HepG2 (cell line): ENCODE data around the gene CEACAM4. TPM values are rescaled to one million over a fixed set of nuclear protein-coding genes. Genes with fewer than 3 reads are reported as not detected.

Experiments
- ATAC-seq: fragments of 200-7000 bp; cut with Tn5 transposase; 3 replicates; pipeline ENCODE4 v1.9.1; 2020; ENCODE audit warnings: mild to moderate bottlenecking, moderate library complexity
- BruUV-seq: library from RNA; stranded (reverse); fragments of 400-500 nt; replicated peaks from 2 replicates; lab custom pipeline; 2021; lab: Mats Ljungman, UMichigan
- CTCF ChIA-PET: fragments of 300-600 bp; formaldehyde crosslinking; extraction: SDS; loops from one replicate; lab custom pipeline; 2021; ENCODE audit warnings: low total read pairs, inconsistent platforms, low intra/inter-chr PET ratio; lab: Yijun Ruan, JAX
- POLR2A ChIA-PET: fragments of 350-600 bp; sonication (Branson Sonifier 250); formaldehyde crosslinking; loops from one replicate; lab custom pipeline; 2020; ENCODE audit warnings: antibody characterized with exemption, inconsistent platforms; lab: Yijun Ruan, JAX
- DNase-seq: peaks from one replicate; pipeline ENCODE4 v3.0.0-alpha.2; 2015; ENCODE audit warnings: low spot score
- FAIRE-seq: peaks from 3 replicates; lab custom pipeline; 2011; peaks lifted over from hg19 to GRCh38; lab: Jason Lieb, UNC
- H2AFZ ChIP-seq: one replicate; pipeline ENCODE4 v1.6.1; 2011; ENCODE audit warnings: low read length, inconsistent platforms
- H3K27ac ChIP-seq: fragments of 300-600 bp; 3 replicates; pipeline ENCODE4 v1.8.0; 2011; ENCODE audit warnings: mixed run types, mild to moderate bottlenecking, mixed read lengths, low read length, inconsistent platforms; ENCODE audit not compliant: insufficient read depth; ENCODE audit errors: extremely low read length
- H3K27me3 ChIP-seq, 2 experiments: fragments of 200-600 bp in 1 of 2; 2 replicates in 1 of 2; 3 replicates in 1 of 2; pipeline versions ENCODE4 v1.6.0 to v1.8.0; 2011; ENCODE audit warnings: low read length in 2 of 2, mild to moderate bottlenecking in 2 of 2, moderate library complexity in 2 of 2, inconsistent platforms in 1 of 2; ENCODE audit not compliant: insufficient read depth in 2 of 2, control insufficient read depth in 1 of 2
- H3K36me3 ChIP-seq, 2 experiments: fragments of 200-600 bp in 1 of 2; replicated peaks in 1 of 2; 2 replicates in 1 of 2; 3 replicates in 1 of 2; pipeline versions ENCODE4 v1.5.1 to v1.8.0; 2011; ENCODE audit warnings: low read length in 2 of 2, inconsistent platforms in 1 of 2; ENCODE audit not compliant: insufficient read depth in 2 of 2, control insufficient read depth in 1 of 2
- H3K4me1 ChIP-seq: 2 replicates; pipeline ENCODE4 v1.5.1; 2012; ENCODE audit warnings: low read length, inconsistent platforms; ENCODE audit not compliant: insufficient read depth
- H3K4me2 ChIP-seq: 2 replicates; pipeline ENCODE4 v1.6.0; 2011; ENCODE audit warnings: low read depth, low read length, inconsistent platforms
- H3K4me3 ChIP-seq, 3 experiments: fragments of 200-600 bp in 1 of 3; sonication (generic), shearing (Covaris generic) in 1 of 3; replicated peaks in 1 of 3; 2 replicates each; pipeline ENCODE4 v1.5.1; 2011 to 2016; ENCODE audit warnings: low read length in 3 of 3, inconsistent platforms in 2 of 3, low read depth in 2 of 3, mild to moderate bottlenecking in 2 of 3, control low read depth in 1 of 3, mixed read lengths in 1 of 3; ENCODE audit not compliant: insufficient read depth in 1 of 3
- H3K79me2 ChIP-seq: one replicate; pipeline ENCODE4 v1.6.1; 2011; ENCODE audit warnings: low read length, inconsistent platforms; ENCODE audit not compliant: insufficient read depth
- H3K9ac ChIP-seq: 2 replicates; pipeline ENCODE4 v1.6.0; 2011; ENCODE audit warnings: mild to moderate bottlenecking, low read depth, low read length, inconsistent platforms; ENCODE audit not compliant: insufficient read depth
- H3K9me3 ChIP-seq: 2 replicates; pipeline ENCODE4 v1.5.1; 2012; ENCODE audit warnings: mild to moderate bottlenecking, low read length
- H4K20me1 ChIP-seq: 2 replicates; pipeline ENCODE4 v1.6.0; 2011; ENCODE audit warnings: inconsistent platforms, mild to moderate bottlenecking, low read length, moderate library complexity; ENCODE audit not compliant: insufficient read depth
- ATF7-NPFF ChIP-seq: sonication (generic); formaldehyde crosslinking; IDR thresholded peaks from 2 replicates; pipeline ENCODE4 v1.8.1; 2023; ENCODE audit warnings: mild to moderate bottlenecking, low read depth, missing genetic modification reagents, moderate library complexity
- FOXO1 ChIP-seq: sonication (generic); formaldehyde crosslinking; IDR thresholded peaks from 2 replicates; pipeline ENCODE4 v1.4.0; 2020; ENCODE audit warnings: missing genetic modification reagents
- IRF2 ChIP-seq: IDR thresholded peaks from 2 replicates; pipeline ENCODE4 v1.6.1; 2018; ENCODE audit warnings: missing genetic modification reagents, missing compliant biosample characterization
- KLF9 ChIP-seq: IDR thresholded peaks from 2 replicates; pipeline ENCODE4 v1.6.1; 2016; ENCODE audit warnings: low read depth
- NCOA1 ChIP-seq: sonication (generic); formaldehyde crosslinking; IDR thresholded peaks from 2 replicates; pipeline ENCODE4 v1.9.0; 2021; ENCODE audit warnings: missing genetic modification reagents
- NR2F2 ChIP-seq: IDR thresholded peaks from 2 replicates; pipeline ENCODE4 v1.6.1; 2012; ENCODE audit warnings: low read depth, inconsistent platforms, borderline replicate concordance
- ONECUT2 ChIP-seq: sonication (generic); formaldehyde crosslinking; IDR thresholded peaks from 2 replicates; pipeline ENCODE4 v1.4.0; 2020; ENCODE audit warnings: missing genetic modification reagents
- PAWR ChIP-seq: sonication (generic); formaldehyde crosslinking; IDR thresholded peaks from 2 replicates; pipeline ENCODE4 v1.4.0; 2020; ENCODE audit warnings: missing genetic modification reagents, mild to moderate bottlenecking, borderline replicate concordance
- SPEN ChIP-seq: sonication (generic); formaldehyde crosslinking; IDR thresholded peaks from 2 replicates; pipeline ENCODE4 v1.5.1; 2020; ENCODE audit warnings: low read depth, mild to moderate bottlenecking, missing genetic modification reagents
- YEATS2 ChIP-seq: sonication (generic); formaldehyde crosslinking; IDR thresholded peaks from 2 replicates; pipeline ENCODE4 v1.4.0; 2020; ENCODE audit warnings: missing genetic modification reagents, borderline replicate concordance
- ZBTB1 ChIP-seq: sonication (generic); formaldehyde crosslinking; IDR thresholded peaks from 2 replicates; pipeline ENCODE4 v1.4.0; 2020; ENCODE audit warnings: missing genetic modification reagents, borderline replicate concordance
- ZNF367 ChIP-seq: sonication (generic); formaldehyde crosslinking; IDR thresholded peaks from 2 replicates; pipeline ENCODE4 v1.4.0; 2020; ENCODE audit warnings: missing genetic modification reagents, borderline replicate concordance
- ZNF652 ChIP-seq: IDR thresholded peaks from 2 replicates; pipeline ENCODE4 v1.6.1; 2016; ENCODE audit warnings: low read depth, borderline replicate concordance
- WGBS: methylation state at CpG from one replicate; pipeline ENCODE4 v1.1.6; 2017; ENCODE audit warnings: low lambda C conversion rate; 5-methylcytosine and 5-hydroxymethylcytosine counted together
- in situ Hi-C: cut with HindIII; loops from 2 replicates; pipeline ENCODE4 v1.10.0; 2017; ENCODE audit warnings: low pct_unique_long_range_greater_than_20kb; ENCODE audit not compliant: extremely low pct_ligation_motif_present
- intact Hi-C: fragments of 100-400 bp; cut with micrococcal nuclease; formaldehyde crosslinking; loops from one replicate; pipeline ENCODE4 v1.10.0; 2022; ENCODE audit not compliant: unreplicated experiment
- polyA plus RNA-seq, 8 experiments: library from polyadenylated mRNA; depleted of rRNA in 3 of 8; stranded (reverse) in 7 of 8; unstranded in 1 of 8; fragments of >200 nt; fragmentation: Illumina TruSeq in 4 of 8; extraction: Trizol in 4 of 8; gene quantifications; 2 replicates each; pipeline versions ENCODE4 v1.2.1 to v1.2.3, GENCODE V29; 2011 to 2016; ENCODE audit warnings: low read depth in 4 of 8, missing spikeins in 1 of 8, mixed read lengths in 1 of 8; ENCODE audit not compliant: insufficient read depth in 1 of 8
- total RNA-seq, 5 experiments: library from RNA; depleted of rRNA; stranded (reverse); fragments of >200 nt; fragmentation: Illumina TruSeq; extraction: Trizol; gene quantifications; 2 replicates each; pipeline ENCODE4 v1.2.3, GENCODE V29; 2016; ENCODE audit warnings: low read depth in 1 of 5
- TF ChIP-seq, protein P1 (sequence below): sonication (generic); formaldehyde crosslinking; IDR thresholded peaks from 2 replicates; pipeline ENCODE4 v1.5.0; 2020; ENCODE audit warnings: mild to moderate bottlenecking, missing genetic modification reagents, borderline replicate concordance
- TF ChIP-seq, protein P2 (sequence below): sonication (generic); formaldehyde crosslinking; IDR thresholded peaks from 2 replicates; pipeline ENCODE4 v1.8.0; 2023; ENCODE audit warnings: mild to moderate bottlenecking, missing genetic modification reagents
- TF ChIP-seq, protein P3 (sequence below): IDR thresholded peaks from 2 replicates; pipeline ENCODE4 v1.6.1; 2016; ENCODE audit warnings: control low read depth

The CEACAM4 gene
- total and polyA plus RNA-seq, 2 of the 13 experiments (the other 11 are each of a cell fraction or from before 2014, with no cell fraction given), result not detected

DNA sequence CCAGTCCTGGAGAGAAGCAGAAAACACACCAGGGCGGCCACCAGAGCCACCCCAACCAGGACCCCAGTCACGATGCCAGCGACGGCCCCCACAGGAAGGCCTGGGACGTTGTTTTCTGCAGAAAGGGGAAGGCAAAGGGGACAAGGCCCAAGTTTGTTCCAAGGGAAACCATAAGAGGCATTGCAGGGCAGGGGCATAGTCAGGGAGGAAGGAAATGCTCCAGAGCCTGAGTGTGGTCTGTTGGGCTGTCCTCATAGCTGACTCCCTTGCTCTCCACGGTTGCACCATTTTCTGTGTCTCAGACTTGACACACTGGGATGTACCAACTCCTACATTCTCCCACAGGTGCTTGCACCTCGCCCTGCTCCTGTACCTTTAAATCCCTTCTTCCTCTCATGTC is 5.2 kb downstream of the CEACAM4 start (continued):
- TF ChIP-seq, protein P1, sequence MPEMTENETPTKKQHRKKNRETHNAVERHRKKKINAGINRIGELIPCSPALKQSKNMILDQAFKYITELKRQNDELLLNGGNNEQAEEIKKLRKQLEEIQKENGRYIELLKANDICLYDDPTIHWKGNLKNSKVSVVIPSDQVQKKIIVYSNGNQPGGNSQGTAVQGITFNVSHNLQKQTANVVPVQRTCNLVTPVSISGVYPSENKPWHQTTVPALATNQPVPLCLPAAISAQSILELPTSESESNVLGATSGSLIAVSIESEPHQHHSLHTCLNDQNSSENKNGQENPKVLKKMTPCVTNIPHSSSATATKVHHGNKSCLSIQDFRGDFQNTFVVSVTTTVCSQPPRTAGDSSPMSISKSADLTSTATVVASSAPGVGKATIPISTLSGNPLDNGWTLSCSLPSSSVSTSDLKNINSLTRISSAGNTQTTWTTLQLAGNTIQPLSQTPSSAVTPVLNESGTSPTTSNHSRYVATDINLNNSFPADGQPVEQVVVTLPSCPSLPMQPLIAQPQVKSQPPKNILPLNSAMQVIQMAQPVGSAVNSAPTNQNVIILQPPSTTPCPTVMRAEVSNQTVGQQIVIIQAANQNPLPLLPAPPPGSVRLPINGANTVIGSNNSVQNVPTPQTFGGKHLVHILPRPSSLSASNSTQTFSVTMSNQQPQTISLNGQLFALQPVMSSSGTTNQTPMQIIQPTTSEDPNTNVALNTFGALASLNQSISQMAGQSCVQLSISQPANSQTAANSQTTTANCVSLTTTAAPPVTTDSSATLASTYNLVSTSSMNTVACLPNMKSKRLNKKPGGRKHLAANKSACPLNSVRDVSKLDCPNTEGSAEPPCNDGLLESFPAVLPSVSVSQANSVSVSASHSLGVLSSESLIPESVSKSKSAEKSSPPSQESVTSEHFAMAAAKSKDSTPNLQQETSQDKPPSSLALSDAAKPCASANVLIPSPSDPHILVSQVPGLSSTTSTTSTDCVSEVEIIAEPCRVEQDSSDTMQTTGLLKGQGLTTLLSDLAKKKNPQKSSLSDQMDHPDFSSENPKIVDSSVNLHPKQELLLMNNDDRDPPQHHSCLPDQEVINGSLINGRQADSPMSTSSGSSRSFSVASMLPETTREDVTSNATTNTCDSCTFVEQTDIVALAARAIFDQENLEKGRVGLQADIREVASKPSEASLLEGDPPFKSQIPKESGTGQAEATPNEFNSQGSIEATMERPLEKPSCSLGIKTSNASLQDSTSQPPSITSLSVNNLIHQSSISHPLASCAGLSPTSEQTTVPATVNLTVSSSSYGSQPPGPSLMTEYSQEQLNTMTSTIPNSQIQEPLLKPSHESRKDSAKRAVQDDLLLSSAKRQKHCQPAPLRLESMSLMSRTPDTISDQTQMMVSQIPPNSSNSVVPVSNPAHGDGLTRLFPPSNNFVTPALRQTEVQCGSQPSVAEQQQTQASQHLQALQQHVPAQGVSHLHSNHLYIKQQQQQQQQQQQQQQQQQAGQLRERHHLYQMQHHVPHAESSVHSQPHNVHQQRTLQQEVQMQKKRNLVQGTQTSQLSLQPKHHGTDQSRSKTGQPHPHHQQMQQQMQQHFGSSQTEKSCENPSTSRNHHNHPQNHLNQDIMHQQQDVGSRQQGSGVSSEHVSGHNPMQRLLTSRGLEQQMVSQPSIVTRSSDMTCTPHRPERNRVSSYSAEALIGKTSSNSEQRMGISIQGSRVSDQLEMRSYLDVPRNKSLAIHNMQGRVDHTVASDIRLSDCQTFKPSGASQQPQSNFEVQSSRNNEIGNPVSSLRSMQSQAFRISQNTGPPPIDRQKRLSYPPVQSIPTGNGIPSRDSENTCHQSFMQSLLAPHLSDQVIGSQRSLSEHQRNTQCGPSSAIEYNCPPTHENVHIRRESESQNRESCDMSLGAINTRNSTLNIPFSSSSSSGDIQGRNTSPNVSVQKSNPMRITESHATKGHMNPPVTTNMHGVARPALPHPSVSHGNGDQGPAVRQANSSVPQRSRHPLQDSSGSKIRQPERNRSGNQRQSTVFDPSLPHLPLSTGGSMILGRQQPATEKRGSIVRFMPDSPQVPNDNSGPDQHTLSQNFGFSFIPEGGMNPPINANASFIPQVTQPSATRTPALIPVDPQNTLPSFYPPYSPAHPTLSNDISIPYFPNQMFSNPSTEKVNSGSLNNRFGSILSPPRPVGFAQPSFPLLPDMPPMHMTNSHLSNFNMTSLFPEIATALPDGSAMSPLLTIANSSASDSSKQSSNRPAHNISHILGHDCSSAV (CRISPR knock-in tag), result no peak
- TF ChIP-seq PAWR, result no peak
- no peak for TF ChIP-seq NR2F2

DNA sequence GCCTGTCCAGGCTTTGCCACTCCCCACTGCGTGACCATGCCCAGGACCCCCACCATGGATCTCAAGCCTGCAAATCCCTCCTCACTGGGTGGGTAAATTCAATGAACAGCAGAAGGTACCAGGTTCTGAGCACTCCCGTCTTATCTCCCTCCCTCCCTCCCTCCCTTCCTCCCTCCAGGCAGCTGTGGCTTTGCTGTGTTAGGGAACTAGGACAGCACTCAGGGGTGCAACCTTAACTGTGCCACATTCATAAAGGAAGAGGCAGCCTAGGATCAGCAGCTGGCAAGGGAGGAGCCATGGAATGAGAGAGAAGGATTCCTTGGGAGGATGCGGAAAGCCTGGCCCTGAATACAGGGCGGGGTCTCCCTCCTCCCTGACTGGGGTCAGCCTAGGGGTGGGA is 5.6 kb downstream of the CEACAM4 start:
- no peak for FAIRE-seq
- TF ChIP-seq IRF2 (no peak), YEATS2 (no peak), NCOA1 (CRISPR knock-in tag) (no peak), KLF9 (no peak), ATF7-NPFF (CRISPR knock-in tag) (no peak), ZBTB1 (CRISPR knock-in tag) (no peak), ZNF367 (CRISPR knock-in tag) (no peak), FOXO1 (CRISPR knock-in tag) (no peak), ZNF652 (no peak), SPEN (CRISPR knock-in tag) (no peak), ONECUT2 (CRISPR knock-in tag) (no peak)
- TF ChIP-seq, protein P2, sequence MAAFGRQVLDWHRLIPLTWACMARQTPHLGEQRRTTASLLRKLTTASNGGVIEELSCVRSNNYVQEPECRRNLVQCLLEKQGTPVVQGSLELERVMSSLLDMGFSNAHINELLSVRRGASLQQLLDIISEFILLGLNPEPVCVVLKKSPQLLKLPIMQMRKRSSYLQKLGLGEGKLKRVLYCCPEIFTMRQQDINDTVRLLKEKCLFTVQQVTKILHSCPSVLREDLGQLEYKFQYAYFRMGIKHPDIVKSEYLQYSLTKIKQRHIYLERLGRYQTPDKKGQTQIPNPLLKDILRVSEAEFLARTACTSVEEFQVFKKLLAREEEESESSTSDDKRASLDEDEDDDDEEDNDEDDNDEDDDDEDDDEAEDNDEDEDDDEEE, result no peak
- TF ChIP-seq, protein P3, sequence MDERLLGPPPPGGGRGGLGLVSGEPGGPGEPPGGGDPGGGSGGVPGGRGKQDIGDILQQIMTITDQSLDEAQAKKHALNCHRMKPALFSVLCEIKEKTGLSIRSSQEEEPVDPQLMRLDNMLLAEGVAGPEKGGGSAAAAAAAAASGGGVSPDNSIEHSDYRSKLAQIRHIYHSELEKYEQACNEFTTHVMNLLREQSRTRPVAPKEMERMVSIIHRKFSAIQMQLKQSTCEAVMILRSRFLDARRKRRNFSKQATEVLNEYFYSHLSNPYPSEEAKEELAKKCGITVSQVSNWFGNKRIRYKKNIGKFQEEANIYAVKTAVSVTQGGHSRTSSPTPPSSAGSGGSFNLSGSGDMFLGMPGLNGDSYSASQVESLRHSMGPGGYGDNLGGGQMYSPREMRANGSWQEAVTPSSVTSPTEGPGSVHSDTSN (CRISPR knock-in tag), result no peak

More for the DNA sequence above, 5.6 kb downstream of the CEACAM4 start:
- DNase-seq (no peak), ATAC-seq (no peak)
- Histone ChIP-seq H4K20me1 (no peaks in the 10 kb centered on the region), H3K4me1 (no peaks in the 10 kb centered on the region), H3K9me3 (no peaks in the 10 kb centered on the region), H3K79me2 (no peaks in the 10 kb centered on the region), H3K9ac (no peak overlapping the region), H3K27me3 (peaks cover 0 to 4% of the 10 kb centered on the region in 2 experiments; a peak in 1 of 5 replicates), H3K27ac (no peak overlapping the region), H2AFZ (no peak overlapping the region), H3K36me3 (no peaks in the 10 kb centered on the region), H3K4me2 (no peak overlapping the region), H3K4me3 (no peak overlapping the region)
- POLR2A ChIA-PET, result no interaction called here
- intact Hi-C loops (no loop called here), in situ Hi-C loops (no loop called here)
- BruUV-seq, result no TSS peak
- WGBS, result 29% methylated on average over 4 of the region's 4 CpGs
- CTCF ChIA-PET, result no interaction called here
